ENCODE data around the gene CHM.
A peak's percentile ranks its signal among the peaks of the same experiment; 100 is the strongest.

The CHM gene

GRCh38 chrX:85914431-85914830 is 132.9 kb downstream of the CHM start:
- Histone ChIP-seq H3K4me1 (ENCODE audit: control insufficient read depth, low read length) (0 out of 2 replicates have a peak, but pooled peaks cover 4% of the 10 kb centered on the region), H3K9me2 (replicated peaks; ENCODE audit: control insufficient read depth, low read length) (no peaks in the 10 kb centered on the region), H4K20me1 (ENCODE audit: control insufficient read depth, insufficient read depth, low read depth, low read length) (no peaks in the 10 kb centered on the region), H3K79me2 (ENCODE audit: control insufficient read depth, low read length) (no peaks in the 10 kb centered on the region), H3K4me2 (ENCODE audit: low read length) (no peak overlapping the region), H3F3A (ENCODE audit: control insufficient read depth, insufficient read depth) (no peaks in the 10 kb centered on the region), H3K27me3 (ENCODE audit: control insufficient read depth, low read length) (no peaks in the 10 kb centered on the region), H3K36me3 (ENCODE audit: control insufficient read depth, low read length) (no peaks in the 10 kb centered on the region; the same call in 1 of the 2 replicates), H3K27ac (ENCODE audit: low read depth, low read length) (no peak overlapping the region), H3K4me3 (ENCODE audit: low read length) (no peak overlapping the region), H3K9me3 (ENCODE audit: control insufficient read depth, insufficient read depth, low read length) (no peaks in the 10 kb centered on the region)
- TF ChIP-seq EZH2phosphoT487 (IDR thresholded peaks at IDR 0.05; ENCODE audit: borderline replicate concordance, low read length) (no peak), CTCF (IDR thresholded peaks at IDR 0.05; ENCODE audit: low read depth, low read length, poor library complexity, severe bottlenecking) (no peak)

- Histone ChIP-seq H3K4me2 (ENCODE audit: low read length) (0 out of 2 replicates have a peak overlapping the region, but pooled peaks have one; percentile 6), H3K36me3 (ENCODE audit: control insufficient read depth, low read length) (no peaks in the 10 kb centered on the region; the same call in 1 of the 2 replicates), H3K4me1 (ENCODE audit: control insufficient read depth, low read length) (peaks cover 5% of the 10 kb centered on the region), H3F3A (ENCODE audit: control insufficient read depth, insufficient read depth) (no peaks in the 10 kb centered on the region), H3K4me3 (ENCODE audit: low read length) (no peak overlapping the region), H3K9me2 (replicated peaks; ENCODE audit: control insufficient read depth, low read length) (no peaks in the 10 kb centered on the region), H3K27me3 (ENCODE audit: control insufficient read depth, low read length) (no peaks in the 10 kb centered on the region), H3K9me3 (ENCODE audit: control insufficient read depth, insufficient read depth, low read length) (no peaks in the 10 kb centered on the region), H3K79me2 (ENCODE audit: control insufficient read depth, low read length) (no peaks in the 10 kb centered on the region), H3K27ac (ENCODE audit: low read depth, low read length) (no peak overlapping the region), H4K20me1 (ENCODE audit: control insufficient read depth, insufficient read depth, low read depth, low read length) (no peaks in the 10 kb centered on the region)
- TF ChIP-seq CTCF (IDR thresholded peaks at IDR 0.05; ENCODE audit: low read depth, low read length, poor library complexity, severe bottlenecking) = no peak
- no peak for TF ChIP-seq EZH2phosphoT487 (IDR thresholded peaks at IDR 0.05; ENCODE audit: borderline replicate concordance, low read length)
Observed at GRCh38 chrX:85907316-85907715, 140.0 kb downstream of the CHM start.

DNA sequence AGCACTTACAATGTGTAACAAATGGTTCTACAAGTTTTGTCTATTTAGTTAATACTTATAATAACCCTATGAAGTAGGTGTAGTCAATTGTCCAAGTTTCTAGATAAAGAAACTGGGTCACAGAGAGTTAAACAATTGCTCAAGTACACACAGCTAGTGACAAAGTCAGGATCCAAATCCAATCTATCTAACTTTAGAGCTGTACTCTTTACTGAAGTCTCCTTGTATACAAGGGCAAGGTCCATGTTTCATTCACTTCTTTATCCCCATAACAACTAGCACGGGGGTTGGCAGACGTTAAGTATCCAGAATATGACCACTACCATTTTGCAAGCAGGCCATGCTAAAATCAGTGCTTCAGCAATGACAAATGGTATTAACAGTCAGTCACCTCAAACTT is 141.0 kb downstream of the CHM start:
- Histone ChIP-seq H3K27me3 (ENCODE audit: control insufficient read depth, low read length) (no peaks in the 10 kb centered on the region), H3K9me3 (ENCODE audit: control insufficient read depth, insufficient read depth, low read length) (no peaks in the 10 kb centered on the region), H3K79me2 (ENCODE audit: control insufficient read depth, low read length) (no peaks in the 10 kb centered on the region), H3F3A (ENCODE audit: control insufficient read depth, insufficient read depth) (no peaks in the 10 kb centered on the region), H3K4me1 (ENCODE audit: control insufficient read depth, low read length) (peaks cover 5% of the 10 kb centered on the region), H3K4me2 (ENCODE audit: low read length) (no peak overlapping the region), H3K9me2 (replicated peaks; ENCODE audit: control insufficient read depth, low read length) (no peaks in the 10 kb centered on the region), H3K27ac (ENCODE audit: low read depth, low read length) (no peak overlapping the region), H3K4me3 (ENCODE audit: low read length) (no peak overlapping the region), H3K36me3 (ENCODE audit: control insufficient read depth, low read length) (no peaks in the 10 kb centered on the region; the same call in 1 of the 2 replicates), H4K20me1 (ENCODE audit: control insufficient read depth, insufficient read depth, low read depth, low read length) (no peaks in the 10 kb centered on the region)
- no peak for TF ChIP-seq EZH2phosphoT487 (IDR thresholded peaks at IDR 0.05; ENCODE audit: borderline replicate concordance, low read length)
- no peak for TF ChIP-seq CTCF (IDR thresholded peaks at IDR 0.05; ENCODE audit: low read depth, low read length, poor library complexity, severe bottlenecking)
